HG03039 (cell line): Measurements from ENCODE around the gene GTF2H3.
"Not testable (repeated sequence)": the region's sequence is repeated elsewhere in the genome, so short reads cannot be mapped to it uniquely, and the experiment has no call there.

Source experiments
- ATAC-seq: cut with Tn5 transposase; IDR thresholded peaks from one replicate; pipeline ENCODE4 v1.9.1; 2021; ENCODE audit warnings: mild to moderate bottlenecking, moderate library complexity; ENCODE audit not compliant: unreplicated experiment

Gene GTF2H3

GRCh38 chr12:123633379-123634141, at the start of gene GTF2H3, which contains the start of gene EIF2B1:
Gene GTF2H3, plus strand, starts transcription at chr12:123633829. Its CDS starts 31 bp downstream, at chr12:123633860.
Gene EIF2B1, minus strand, starts transcription at chr12:123633686. Its CDS starts 129 bp downstream, at chr12:123633557.
- peak; percentile 87 for ATAC-seq

- no peak for ATAC-seq
Observed at GRCh38 chr12:123591702-123592481, 41.7 kb upstream of the GTF2H3 start.

DNA sequence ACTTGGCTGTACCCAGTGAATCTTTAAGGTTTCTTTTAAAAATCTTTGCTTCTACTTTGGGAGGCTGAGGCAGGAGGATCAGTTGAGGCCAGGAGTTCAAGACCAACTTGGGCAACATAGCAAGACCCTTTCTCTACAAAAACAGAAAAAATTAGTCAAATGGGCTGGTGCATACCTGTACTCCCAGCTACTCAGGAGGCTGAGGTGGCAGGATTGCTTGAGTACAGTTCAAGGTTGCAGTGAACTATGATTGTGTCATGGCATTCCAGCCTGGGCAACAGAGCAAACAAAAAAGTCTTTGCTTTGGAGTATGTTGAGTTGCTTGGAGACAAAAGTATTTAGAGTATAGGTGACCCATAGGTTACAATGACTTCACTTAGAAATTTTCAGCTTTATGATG, 37.9 kb upstream of the GTF2H3 start:
- ATAC-seq, result no peak

GRCh38 chr12:123597100-123597499, 36.5 kb upstream of the GTF2H3 start:
- ATAC-seq, result no peak

DNA sequence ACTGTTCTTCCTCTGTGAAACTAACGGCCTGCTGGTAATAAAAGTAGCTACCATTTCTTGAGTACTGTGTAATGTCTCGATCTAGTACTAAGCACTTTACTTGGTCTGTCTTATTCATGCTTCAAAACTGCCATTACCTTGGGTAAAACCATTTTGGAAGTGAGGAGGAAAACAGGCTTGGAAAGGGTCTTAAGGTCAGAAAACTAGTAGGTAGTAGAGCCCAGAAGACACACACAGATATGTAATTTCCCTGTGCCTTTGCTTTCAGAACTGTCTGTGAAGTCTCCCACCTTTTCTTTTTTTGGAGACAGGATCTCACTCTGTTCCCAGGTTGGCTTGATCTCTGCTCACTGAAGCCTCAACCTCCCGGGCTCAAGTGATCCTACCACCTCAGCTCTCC, 35.1 kb upstream of the GTF2H3 start:
- no peak for ATAC-seq

DNA sequence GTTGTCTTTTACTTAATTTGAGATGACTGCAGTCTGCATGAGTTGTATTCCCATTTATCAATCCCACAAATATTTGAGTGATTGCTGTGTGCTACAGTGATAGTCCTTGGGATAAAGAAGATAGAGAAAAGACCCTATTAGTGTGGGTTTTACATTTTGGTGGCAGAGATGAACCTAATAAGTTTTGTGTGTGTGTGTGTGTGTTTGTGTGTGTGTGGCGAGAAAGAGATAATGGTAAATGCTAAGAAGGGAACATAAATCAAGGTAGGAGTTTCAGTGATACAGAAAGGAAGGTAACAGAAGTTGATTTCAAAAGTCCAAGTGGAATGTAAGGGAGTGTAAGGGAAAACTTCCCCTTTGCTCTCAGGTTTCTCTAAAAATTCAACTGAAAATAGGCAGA, 34.3 kb upstream of the GTF2H3 start:
- no peak for ATAC-seq

DNA sequence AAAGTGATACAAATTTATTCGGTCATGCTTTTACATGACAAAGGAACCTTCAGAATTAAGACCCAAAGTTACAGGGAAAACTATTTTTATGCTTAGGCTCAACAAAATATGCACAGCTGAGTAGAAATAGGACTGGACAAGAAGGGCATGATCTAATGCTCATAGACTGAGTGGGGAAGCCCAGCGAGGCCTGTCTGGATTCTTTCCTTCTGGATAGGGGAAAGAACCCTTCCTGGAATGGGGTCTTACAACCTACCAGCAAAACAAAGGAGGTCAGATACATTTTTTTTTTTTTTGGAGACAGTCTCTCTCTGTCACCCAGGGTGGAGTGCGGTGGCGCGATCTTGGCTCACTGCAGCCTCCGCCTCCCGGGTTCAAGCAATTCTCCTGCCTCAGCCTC, 33.9 kb upstream of the GTF2H3 start:
- ATAC-seq, result no peak

DNA sequence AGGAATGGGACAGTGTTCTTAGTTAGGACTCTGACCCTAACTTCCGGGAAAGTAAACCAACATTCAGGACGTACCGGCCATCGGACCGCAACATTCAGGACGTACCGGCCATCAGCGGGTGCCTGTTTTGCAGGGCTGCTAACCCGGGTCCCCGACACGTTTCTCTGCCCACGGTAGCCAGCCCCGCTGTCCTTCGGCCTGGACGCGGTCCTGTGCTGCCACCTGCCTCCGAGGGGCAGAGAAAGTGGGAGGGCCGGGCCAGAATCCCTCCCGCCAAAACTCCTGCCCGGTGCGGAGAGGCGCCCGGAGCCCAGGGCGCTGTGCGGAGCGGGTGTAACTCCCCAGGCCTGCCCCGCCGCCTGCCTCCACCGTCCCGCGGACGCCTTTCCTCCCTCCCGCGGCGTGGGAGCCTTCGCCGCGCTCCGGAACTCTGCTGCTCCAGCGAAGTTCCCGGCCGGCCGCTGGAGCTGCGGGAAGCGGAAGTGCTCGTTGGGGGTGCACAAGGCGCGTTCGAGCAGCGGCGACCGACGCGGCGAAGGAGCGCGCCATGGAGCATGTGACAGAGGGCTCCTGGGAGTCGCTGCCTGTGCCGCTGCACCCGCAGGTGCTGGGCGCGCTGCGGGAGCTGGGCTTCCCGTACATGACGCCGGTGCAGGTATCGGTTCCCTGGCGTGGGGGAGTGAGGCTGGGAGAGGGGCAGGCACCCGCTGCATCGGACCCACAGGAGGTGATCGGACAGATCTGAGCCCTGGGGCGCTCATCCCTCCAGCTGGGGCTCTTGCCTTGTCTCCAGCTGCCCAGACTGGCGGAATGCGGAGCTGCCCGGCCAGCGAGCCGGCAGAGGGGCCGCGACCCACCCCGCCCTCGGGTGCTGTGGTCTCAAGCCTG, 31.8 kb upstream of the GTF2H3 start, which contains the start of gene DDX55:
Gene DDX55 (plus strand): TSS at position 498 of the 888 bp plus-strand sequence. CDS start 50 bp downstream, at position 548.
- ATAC-seq, result peak; percentile 76

DNA sequence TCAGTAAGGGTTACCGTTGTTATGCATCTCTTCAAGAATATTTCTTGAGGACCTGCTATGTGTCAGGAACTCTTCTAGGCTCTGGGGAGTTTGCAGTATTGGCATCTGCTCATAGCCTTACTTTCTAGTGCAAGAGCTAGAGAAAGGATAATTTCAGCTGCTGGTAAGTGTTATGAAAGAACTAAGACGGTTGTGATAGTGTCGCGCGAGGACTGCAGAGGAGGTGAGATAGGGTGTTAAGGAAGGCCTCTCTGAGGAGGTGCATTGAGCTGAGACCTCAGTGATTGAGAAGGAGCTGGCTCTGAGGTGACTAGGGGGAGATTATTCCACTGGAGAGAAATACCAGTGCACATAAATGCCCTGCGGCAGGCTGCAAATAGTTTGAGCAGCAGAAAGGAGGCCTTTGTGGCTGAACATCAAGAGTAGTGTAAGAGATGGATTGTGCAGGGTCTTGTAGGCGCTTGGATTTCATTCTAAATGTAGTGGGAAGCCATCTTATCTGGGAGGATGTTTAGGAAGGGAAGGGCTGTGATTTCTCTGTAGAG, 30.9 kb upstream of the GTF2H3 start:
- no peak for ATAC-seq

- not testable (repeated sequence) for ATAC-seq
Observed at GRCh38 chr12:123603495-123603894, 30.1 kb upstream of the GTF2H3 start.

DNA sequence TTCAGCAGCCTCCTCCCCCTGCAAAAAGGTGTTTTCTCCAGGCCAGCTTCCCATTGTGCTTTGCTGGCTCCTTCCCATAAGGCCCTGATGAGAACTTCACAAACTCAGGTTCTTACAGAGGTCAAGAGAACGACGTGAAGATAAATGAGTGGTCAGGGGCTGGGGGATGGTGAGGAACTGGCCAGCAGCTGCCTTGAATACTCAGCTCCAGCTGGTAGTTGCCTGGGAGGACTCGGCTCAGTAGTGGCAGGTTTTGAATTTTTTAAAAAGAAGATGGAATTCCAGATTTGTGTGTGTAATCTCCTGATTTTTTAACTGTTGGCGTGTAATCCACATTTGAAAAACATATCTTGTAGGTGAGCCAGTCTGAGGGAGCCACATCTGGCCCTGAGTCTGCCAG, 25.9 kb upstream of the GTF2H3 start:
- no peak for ATAC-seq

- ATAC-seq, result no peak
Observed at GRCh38 chr12:123608182-123608581, 25.4 kb upstream of the GTF2H3 start.

DNA sequence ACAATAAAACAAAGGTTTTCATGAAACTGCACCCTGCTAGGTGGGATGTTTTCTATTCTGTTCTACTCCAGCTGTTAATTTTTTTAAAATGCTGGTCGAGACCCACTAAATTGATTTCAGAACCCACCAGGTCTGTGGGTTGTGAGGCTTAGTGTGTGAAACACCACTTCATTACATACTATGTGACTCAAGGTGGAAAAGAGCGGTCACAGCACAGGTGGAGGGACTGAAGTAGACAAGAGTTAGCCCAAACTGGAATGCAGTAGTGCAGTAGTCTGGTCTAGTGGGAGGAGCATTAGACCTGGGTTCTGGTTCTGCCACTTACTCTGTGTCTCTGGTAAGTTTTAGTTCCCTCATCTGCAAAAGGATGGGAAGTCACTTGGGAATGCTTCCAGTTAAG, 19.5 kb upstream of the GTF2H3 start:
- no peak for ATAC-seq

DNA sequence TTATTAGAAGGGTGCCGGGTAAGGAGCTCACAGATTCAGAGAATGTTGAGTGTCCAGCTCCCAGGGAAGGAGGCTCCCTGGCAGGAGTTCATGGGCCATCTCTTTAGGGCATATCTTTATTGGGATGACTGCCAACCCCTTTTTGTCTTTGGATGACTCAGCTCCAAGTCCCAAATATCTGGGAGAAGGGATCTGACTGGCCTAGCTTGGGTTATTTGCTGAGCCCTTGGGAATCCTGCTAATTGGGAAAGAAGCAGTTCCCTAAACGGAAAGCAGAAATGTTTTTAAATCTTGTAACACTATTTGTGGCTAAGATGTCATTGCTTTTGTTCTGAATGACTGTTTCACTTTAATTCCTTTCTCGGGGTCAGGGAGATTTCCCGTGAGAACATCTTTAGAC, 19.1 kb upstream of the GTF2H3 start:
- no peak for ATAC-seq

- ATAC-seq, result no peak
Observed at GRCh38 chr12:123617144-123617543, 16.5 kb upstream of the GTF2H3 start.

GRCh38 chr12:123617580-123617979, 16.0 kb upstream of the GTF2H3 start:
- no peak for ATAC-seq

DNA sequence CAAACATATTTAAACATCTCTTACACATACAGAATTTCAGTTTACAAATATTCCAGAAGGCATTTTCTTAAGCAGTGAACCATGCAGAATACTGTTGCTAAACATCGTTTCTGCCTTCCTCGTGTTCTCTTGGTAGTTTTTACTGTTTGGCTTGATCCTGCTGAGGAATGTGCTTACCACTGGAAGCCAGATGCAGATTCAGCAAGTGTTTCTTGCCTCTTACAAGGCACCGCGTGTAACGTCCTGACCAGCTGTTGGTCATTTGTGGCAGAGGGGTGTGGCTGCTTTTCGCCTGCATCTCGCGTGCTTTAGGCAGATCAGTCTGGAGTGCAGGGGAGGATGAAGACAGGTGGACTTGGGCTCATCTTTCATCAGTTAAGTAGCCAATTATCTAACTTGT, 12.5 kb upstream of the GTF2H3 start:
- ATAC-seq, result no peak

- ATAC-seq, result no peak
Observed at GRCh38 chr12:123621619-123622530, 11.8 kb upstream of the GTF2H3 start.

- ATAC-seq, result no peak
Observed at GRCh38 chr12:123634142-123634561, 523 bp downstream of the GTF2H3 start.

- ATAC-seq, result no peak
Observed at GRCh38 chr12:123643911-123644310, 10.3 kb downstream of the GTF2H3 start.
